Fibroblast of skin of abdomen (primary cell): ENCODE results near the gene METTL8.
"Not testable (repeated sequence)": the region's sequence is repeated elsewhere in the genome, so short reads cannot be mapped to it uniquely, and the experiment has no call there.

ENCODE experiments used
- DNase-seq: peaks from one replicate; pipeline ENCODE4 v3.0.0-alpha.2; 2013

Gene METTL8

GRCh38 chr2:171341394-171342066 is 92.3 kb downstream of the METTL8 start:
- DNase-seq: no peak

GRCh38 chr2:171334946-171335345 is 98.8 kb downstream of the METTL8 start:
- DNase-seq: no peak

- no peak for DNase-seq
Measured at GRCh38 chr2:171334171-171334570, 99.6 kb downstream of the METTL8 start.

GRCh38 chr2:171330155-171330956 is 103.4 kb downstream of the METTL8 start:
- no peak for DNase-seq

- DNase-seq: peak; percentile 12
Measured at GRCh38 chr2:171327043-171327496, 106.7 kb downstream of the METTL8 start.

- DNase-seq: no peak
Measured at GRCh38 chr2:171325886-171326585, 107.8 kb downstream of the METTL8 start.

GRCh38 chr2:171323971-171324528 is 109.7 kb downstream of the METTL8 start:
- DNase-seq: no peak

- DNase-seq: no peak
Measured at GRCh38 chr2:171322928-171323327, 110.9 kb downstream of the METTL8 start.

- DNase-seq: no peak
Measured at GRCh38 chr2:171320731-171321130, 113.1 kb downstream of the METTL8 start.

- DNase-seq: no peak
Measured at GRCh38 chr2:171320208-171320621, 113.6 kb downstream of the METTL8 start.

- peak; percentile 52 for DNase-seq
Measured at GRCh38 chr2:171319164-171319810, 114.5 kb downstream of the METTL8 start.

GRCh38 chr2:171318463-171318934 is 115.3 kb downstream of the METTL8 start:
- peak; percentile 17 for DNase-seq

- DNase-seq: no peak
Measured at GRCh38 chr2:171317492-171318125, 116.2 kb downstream of the METTL8 start.

GRCh38 chr2:171316755-171317337 is 116.9 kb downstream of the METTL8 start:
- DNase-seq: no peak

GRCh38 chr2:171316220-171316619 is 117.6 kb downstream of the METTL8 start:
- DNase-seq: no peak

- DNase-seq: no peak
Measured at GRCh38 chr2:171315781-171316180, 118.0 kb downstream of the METTL8 start.

GRCh38 chr2:171312182-171312581 is 121.6 kb downstream of the METTL8 start:
- not testable (repeated sequence) for DNase-seq

- DNase-seq: not testable (repeated sequence)
Measured at GRCh38 chr2:171311589-171311988, 122.2 kb downstream of the METTL8 start.

GRCh38 chr2:171310889-171311288 is 122.9 kb downstream of the METTL8 start:
- no peak for DNase-seq

- DNase-seq: no peak
Measured at GRCh38 chr2:171309455-171310286, 124.1 kb downstream of the METTL8 start.
